Hepatocyte (in vitro differentiated cells): Measurements from ENCODE around the gene OR10H4. TPM values are rescaled to one million over a fixed set of nuclear protein-coding genes. Genes with fewer than 3 reads are reported as not detected.

Source experiments
- DNase-seq: peaks from one replicate; pipeline ENCODE4 v3.0.0-alpha.2; 2016; ENCODE audit warnings: low spot score
- H2AFZ ChIP-seq: fragments of 200-600 bp; sonication (generic); 2 replicates; pipeline ENCODE4 v1.6.0; 2016; ENCODE audit warnings: antibody characterized with exemption, mild to moderate bottlenecking
- H3K27ac ChIP-seq: fragments of 200-600 bp; sonication (generic); 2 replicates; pipeline ENCODE4 v1.5.1; 2016; ENCODE audit warnings: mild to moderate bottlenecking
- H3K27me3 ChIP-seq: fragments of 200-600 bp; sonication (generic); 2 replicates; pipeline ENCODE4 v1.6.1; 2016
- H3K36me3 ChIP-seq: fragments of 200-600 bp; sonication (generic); replicated peaks from 2 replicates; pipeline ENCODE4 v1.5.1; 2016; ENCODE audit warnings: low read depth; ENCODE audit not compliant: insufficient read depth
- H3K4me1 ChIP-seq: fragments of 200-600 bp; sonication (generic); 2 replicates; pipeline ENCODE4 v1.5.1; 2016; ENCODE audit warnings: mild to moderate bottlenecking, moderate library complexity; ENCODE audit not compliant: insufficient read depth
- H3K4me2 ChIP-seq: fragments of 200-600 bp; sonication (generic); 2 replicates; pipeline ENCODE4 v1.6.0; 2016
- H3K4me3 ChIP-seq: fragments of 200-600 bp; sonication (generic); 2 replicates; pipeline ENCODE4 v1.5.1; 2016; ENCODE audit warnings: mild to moderate bottlenecking
- H3K79me2 ChIP-seq: fragments of 200-600 bp; sonication (generic); 2 replicates; pipeline ENCODE4 v1.6.0; 2017; ENCODE audit warnings: mild to moderate bottlenecking
- H3K9me2 ChIP-seq: fragments of 200-600 bp; sonication (generic); replicated peaks from 2 replicates; pipeline ENCODE4 v1.6.0; 2017; ENCODE audit warnings: mild to moderate bottlenecking; ENCODE audit not compliant: insufficient read depth
- H3K9me3 ChIP-seq: fragments of 200-600 bp; sonication (generic); 2 replicates; pipeline ENCODE4 v1.5.1; 2016; ENCODE audit warnings: low read depth, mild to moderate bottlenecking
- H4K20me1 ChIP-seq: fragments of 200-600 bp; sonication (generic); 2 replicates; pipeline ENCODE4 v1.6.0; 2016; ENCODE audit warnings: mild to moderate bottlenecking; ENCODE audit not compliant: insufficient read depth, poor library complexity, severe bottlenecking
- EZH2 ChIP-seq: fragments of 200-600 bp; sonication (generic); IDR thresholded peaks from 2 replicates; pipeline ENCODE4 v1.6.1; 2016; ENCODE audit warnings: antibody characterized with exemption, mild to moderate bottlenecking, borderline replicate concordance
- EZH2phosphoT487 ChIP-seq: fragments of 200-600 bp; sonication (generic); IDR thresholded peaks from one replicate; pipeline ENCODE4 v1.6.1; 2018; ENCODE audit warnings: antibody characterized with exemption, mild to moderate bottlenecking, low read depth, moderate library complexity; ENCODE audit not compliant: unreplicated experiment, severe bottlenecking
- WGBS: methylation state at CpG from one replicate; pipeline ENCODE4 v1.1.6; 2016; ENCODE audit warnings: low lambda C conversion rate; ENCODE audit errors: missing lambda C conversion rate; 5-methylcytosine and 5-hydroxymethylcytosine counted together
- polyA plus RNA-seq: library from polyadenylated mRNA; unstranded; fragments of >200 nt; fragmentation: Nextera tagmentation; extraction: Ambion mirVana; gene quantifications from 2 replicates; pipeline ENCODE4 v1.2.1, GENCODE V29; 2016
- total RNA-seq: library from RNA; depleted of rRNA; stranded (reverse); fragments of >200 nt; gene quantifications from 2 replicates; pipeline ENCODE4 v1.2.3, GENCODE V29; 2014
- TF ChIP-seq, protein P1 (sequence below): fragments of 200-600 bp; sonication (generic); IDR thresholded peaks from 2 replicates; pipeline ENCODE4 v1.5.1; 2016; ENCODE audit warnings: antibody characterized with exemption, mild to moderate bottlenecking; ENCODE audit not compliant: poor library complexity

Gene OR10H4
- total and polyA plus RNA-seq, 2 experiments from 2014 or later = not detected

DNA sequence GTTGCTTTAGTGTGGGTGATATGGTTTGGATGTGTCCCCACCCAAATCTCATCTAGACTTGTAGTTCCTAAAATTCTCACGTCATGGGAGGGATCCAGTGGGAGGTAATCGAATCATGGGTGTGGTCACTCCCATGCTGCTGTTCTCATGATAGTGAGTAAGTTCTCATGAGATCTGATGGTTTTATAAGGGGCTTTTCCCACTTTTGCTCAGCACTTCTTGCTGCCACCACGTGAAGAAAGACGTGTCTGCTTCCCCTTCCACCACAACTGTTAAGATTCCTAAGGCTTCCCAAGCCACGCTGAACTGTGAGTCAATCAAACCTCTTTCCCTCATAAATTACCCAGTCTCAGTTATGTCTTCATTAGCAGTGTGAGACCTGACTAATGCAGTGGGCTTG is 26.0 kb downstream of the OR10H4 start:
- Histone ChIP-seq H3K27me3 (no peaks in the 10 kb centered on the region), H3K4me2 (no peak overlapping the region), H3K79me2 (no peaks in the 10 kb centered on the region), H2AFZ (no peak overlapping the region), H3K9me3 (no peaks in the 10 kb centered on the region), H4K20me1 (no peaks in the 10 kb centered on the region), H3K36me3 (no peaks in the 10 kb centered on the region), H3K4me1 (no peaks in the 10 kb centered on the region), H3K27ac (no peak overlapping the region), H3K9me2 (no peaks in the 10 kb centered on the region), H3K4me3 (no peak overlapping the region)
- WGBS = 45% methylated on average over 5 of the region's 5 CpGs
- DNase-seq = no peak
- no peak for TF ChIP-seq EZH2
- TF ChIP-seq EZH2phosphoT487 = no peak
- TF ChIP-seq, protein P1, sequence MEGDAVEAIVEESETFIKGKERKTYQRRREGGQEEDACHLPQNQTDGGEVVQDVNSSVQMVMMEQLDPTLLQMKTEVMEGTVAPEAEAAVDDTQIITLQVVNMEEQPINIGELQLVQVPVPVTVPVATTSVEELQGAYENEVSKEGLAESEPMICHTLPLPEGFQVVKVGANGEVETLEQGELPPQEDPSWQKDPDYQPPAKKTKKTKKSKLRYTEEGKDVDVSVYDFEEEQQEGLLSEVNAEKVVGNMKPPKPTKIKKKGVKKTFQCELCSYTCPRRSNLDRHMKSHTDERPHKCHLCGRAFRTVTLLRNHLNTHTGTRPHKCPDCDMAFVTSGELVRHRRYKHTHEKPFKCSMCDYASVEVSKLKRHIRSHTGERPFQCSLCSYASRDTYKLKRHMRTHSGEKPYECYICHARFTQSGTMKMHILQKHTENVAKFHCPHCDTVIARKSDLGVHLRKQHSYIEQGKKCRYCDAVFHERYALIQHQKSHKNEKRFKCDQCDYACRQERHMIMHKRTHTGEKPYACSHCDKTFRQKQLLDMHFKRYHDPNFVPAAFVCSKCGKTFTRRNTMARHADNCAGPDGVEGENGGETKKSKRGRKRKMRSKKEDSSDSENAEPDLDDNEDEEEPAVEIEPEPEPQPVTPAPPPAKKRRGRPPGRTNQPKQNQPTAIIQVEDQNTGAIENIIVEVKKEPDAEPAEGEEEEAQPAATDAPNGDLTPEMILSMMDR = no peak

DNA sequence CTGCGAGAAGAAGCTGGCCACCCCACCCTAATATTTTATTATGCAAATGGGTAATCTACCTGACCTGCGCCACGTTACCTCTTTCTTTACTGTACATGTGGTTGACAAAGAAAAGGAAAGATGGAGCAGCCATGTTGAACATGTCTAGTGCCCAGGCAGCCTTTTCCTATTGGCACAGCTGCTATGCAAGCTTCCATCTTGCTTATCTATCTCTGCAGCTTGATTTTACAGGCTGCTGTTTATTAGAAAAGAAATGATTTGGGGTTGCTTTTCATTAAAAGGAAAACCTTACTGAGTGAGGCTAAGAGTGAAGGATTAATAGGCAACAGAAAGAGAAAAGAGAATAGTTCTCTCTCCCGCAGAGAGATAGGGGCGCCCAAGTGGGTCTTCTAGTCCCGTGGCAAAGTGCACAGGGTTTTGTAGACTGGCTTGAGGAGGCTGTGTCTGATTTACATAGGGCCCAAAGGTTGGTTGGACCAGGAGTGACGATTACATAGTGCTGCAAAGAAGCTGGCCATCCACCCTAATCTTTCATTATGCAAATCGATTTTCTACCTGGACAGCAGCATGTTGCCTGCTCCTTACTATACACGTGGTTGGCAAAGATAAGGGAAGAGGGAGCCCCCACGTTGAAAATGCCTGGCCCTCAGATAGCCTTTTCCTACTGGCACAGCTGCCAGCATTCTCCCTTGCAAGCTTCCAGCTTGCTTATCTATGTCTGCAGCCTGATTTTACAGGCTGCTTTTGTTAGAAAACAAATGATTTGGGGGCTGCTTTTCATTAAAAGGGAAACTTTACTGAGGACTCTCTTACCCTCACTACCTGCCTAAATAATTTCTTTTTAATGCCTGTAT is 28.3 kb downstream of the OR10H4 start:
- Histone ChIP-seq H3K36me3 (no peaks in the 10 kb centered on the region), H3K27ac (no peak overlapping the region)
- WGBS = 41% methylated on average over 10 of the region's 10 CpGs

DNA sequence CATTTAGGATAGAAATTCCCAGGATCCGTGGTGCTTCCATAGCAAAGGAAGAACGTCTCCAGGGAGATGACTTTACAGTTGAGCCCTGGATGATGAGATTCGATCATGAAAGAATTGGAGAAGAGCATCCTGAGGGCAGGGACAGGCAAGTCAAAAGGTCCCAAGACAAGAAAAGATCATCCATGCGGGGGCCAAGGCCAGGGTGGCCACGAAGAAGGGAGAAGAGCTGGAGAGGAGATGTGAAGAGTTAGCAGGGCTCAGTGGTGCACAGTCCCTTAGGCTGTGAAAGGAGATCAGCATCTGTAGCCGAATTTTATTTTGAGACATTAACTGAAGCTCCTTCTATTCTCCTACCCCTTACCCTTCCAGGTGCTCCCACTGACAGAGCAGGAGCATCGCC is 28.9 kb downstream of the OR10H4 start:
- Histone ChIP-seq H3K27me3 (no peaks in the 10 kb centered on the region), H3K79me2 (no peaks in the 10 kb centered on the region), H3K9me2 (no peaks in the 10 kb centered on the region), H3K9me3 (no peaks in the 10 kb centered on the region), H3K4me3 (no peak overlapping the region), H3K4me1 (no peaks in the 10 kb centered on the region), H3K4me2 (no peak overlapping the region), H3K36me3 (no peaks in the 10 kb centered on the region), H2AFZ (no peak overlapping the region), H4K20me1 (no peaks in the 10 kb centered on the region), H3K27ac (no peak overlapping the region)
- TF ChIP-seq, protein P1 = no peak
- TF ChIP-seq EZH2phosphoT487 (no peak), EZH2 (no peak)
- WGBS = 46% methylated on average over 7 of the region's 7 CpGs
- DNase-seq = no peak

More for the DNA sequence above, 28.3 kb downstream of the OR10H4 start:
- Histone ChIP-seq H3K9me3 (no peaks in the 10 kb centered on the region), H2AFZ (no peak overlapping the region), H3K4me2 (no peak overlapping the region), H4K20me1 (no peaks in the 10 kb centered on the region), H3K79me2 (no peaks in the 10 kb centered on the region), H3K4me1 (no peaks in the 10 kb centered on the region), H3K4me3 (no peak overlapping the region), H3K27me3 (no peaks in the 10 kb centered on the region), H3K9me2 (no peaks in the 10 kb centered on the region)
- TF ChIP-seq, protein P1 = no peak
- TF ChIP-seq EZH2 (no peak), EZH2phosphoT487 (no peak)
- DNase-seq = no peak
